VCaP (cell line): ENCODE data around the gene PHRF1.

ENCODE experiments used
- H3K27ac ChIP-seq: fragments of 450-650 bp; 2 replicates; pipeline ENCODE4 v1.5.1; 2017
- CTCF ChIP-seq: fragments of 450-650 bp; conservative IDR thresholded peaks from 2 replicates; pipeline ENCODE4 v1.5.1; 2017; ENCODE audit warnings: mild to moderate bottlenecking, moderate library complexity

Gene PHRF1

GRCh38 chr11:531919-532526 is 44.2 kb upstream of the PHRF1 start:
- TF ChIP-seq CTCF, result no peak
- H3K27ac ChIP-seq, result no peak overlapping the region

- H3K27ac ChIP-seq, result no peak overlapping the region
- no peak for TF ChIP-seq CTCF
These were observed 43.7 kb upstream of the PHRF1 start for GRCh38 chr11:532527-532985.

- peak overlapping the region; percentile 86; the same call in 1 of the 2 replicates for H3K27ac ChIP-seq
- no peak for TF ChIP-seq CTCF
These were observed 43.2 kb upstream of the PHRF1 start for GRCh38 chr11:532986-533585.

GRCh38 chr11:533586-534395 is 42.5 kb upstream of the PHRF1 start:
- no peak for TF ChIP-seq CTCF
- H3K27ac ChIP-seq, result peak overlapping the region; percentile 86

- peak overlapping the region; percentile 86 for H3K27ac ChIP-seq
- no peak for TF ChIP-seq CTCF
These were observed 41.7 kb upstream of the PHRF1 start for GRCh38 chr11:534396-535209.

- TF ChIP-seq CTCF, result no peak; the same call in 1 of the 2 replicates
- H3K27ac ChIP-seq, result peak overlapping the region; percentile 86
These were observed 41.1 kb upstream of the PHRF1 start for GRCh38 chr11:535210-535518.
